ENCODE data around the gene C21orf91.
A peak's percentile ranks its signal among the peaks of the same experiment; 100 is the strongest.

C21orf91 gene

DNA sequence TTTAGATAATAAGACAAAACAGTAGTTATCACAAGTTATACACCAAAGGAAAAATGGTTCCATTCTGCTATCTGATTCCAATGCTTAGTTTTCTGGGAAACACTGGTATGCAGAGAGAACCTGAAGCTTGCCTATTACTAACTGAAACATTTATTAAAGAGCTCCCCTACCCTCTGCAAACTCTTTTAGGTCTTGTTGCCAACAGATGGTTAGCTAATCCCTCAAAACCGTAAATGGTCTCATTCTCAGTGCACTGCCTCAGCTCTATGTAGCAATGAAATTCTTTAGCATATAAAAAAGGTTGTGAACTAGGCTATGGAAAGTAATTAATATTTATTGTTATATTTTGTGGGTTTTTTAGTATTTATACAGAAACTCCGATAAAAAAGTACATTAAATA is 20.4 kb downstream of the C21orf91 start:
- DNase-seq (ENCODE audit: low read depth in 1 of 2, low spot score in 1 of 2), result no peak

DNA sequence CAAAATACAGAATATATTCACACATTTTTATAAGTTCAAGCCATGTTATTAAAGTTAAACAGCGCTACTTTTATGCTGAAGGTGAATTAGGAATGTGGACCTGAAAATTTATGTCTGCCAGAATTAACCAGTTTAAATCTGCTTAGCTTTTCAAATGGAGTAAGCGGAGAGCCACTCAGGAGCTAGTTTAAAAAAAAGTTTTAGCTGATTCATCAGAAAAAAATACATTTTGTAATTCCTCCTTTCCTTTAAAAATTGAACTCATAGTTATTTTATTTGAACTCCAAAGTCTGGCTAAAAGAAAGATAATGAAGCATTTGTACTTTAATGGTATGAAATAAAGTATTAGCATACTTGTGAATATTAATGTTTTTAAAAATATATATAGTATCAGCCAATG is 21.2 kb downstream of the C21orf91 start:
- DNase-seq (ENCODE audit: low read depth in 1 of 2, low spot score in 1 of 2), result no peak

DNA sequence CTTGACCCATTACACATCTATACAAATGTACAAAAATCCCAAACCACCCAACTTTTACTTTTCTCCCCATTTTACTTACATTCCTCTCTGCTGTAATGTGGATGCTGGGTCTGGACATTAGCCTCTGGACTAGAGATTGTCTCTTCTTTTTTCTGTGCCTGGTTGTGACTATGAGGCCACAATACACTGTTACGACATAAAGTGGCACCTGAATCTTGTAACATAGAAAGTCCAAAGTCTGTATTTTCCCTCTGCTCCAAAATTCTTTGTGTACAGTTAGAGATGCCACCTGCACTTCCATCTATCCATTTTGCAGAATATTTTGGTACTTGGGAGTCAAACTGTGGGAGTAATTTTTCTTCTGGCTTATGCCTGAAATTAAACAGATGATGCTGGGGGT is 22.7 kb downstream of the C21orf91 start:
- DNase-seq (ENCODE audit: low read depth in 1 of 2, low spot score in 1 of 2), result no peak

DNA sequence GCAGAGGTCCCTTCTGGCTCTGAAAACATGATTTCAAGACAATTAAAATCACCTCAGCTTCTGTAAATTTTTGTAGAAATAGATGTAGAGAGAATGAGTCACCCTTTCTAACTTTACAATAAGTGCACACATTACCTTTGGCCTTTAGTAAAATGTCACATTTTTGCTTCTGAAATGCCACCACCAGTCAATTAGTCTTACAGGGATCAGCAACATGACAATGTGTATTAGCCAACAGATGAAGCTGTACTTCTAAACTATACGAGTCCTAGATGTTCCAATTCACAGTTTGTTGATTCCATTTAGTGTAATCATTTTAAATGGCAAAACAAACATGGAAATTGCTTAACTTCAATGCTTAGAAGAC is 23.1 kb downstream of the C21orf91 start:
- no peak for DNase-seq (ENCODE audit: low read depth in 1 of 2, low spot score in 1 of 2)

DNA sequence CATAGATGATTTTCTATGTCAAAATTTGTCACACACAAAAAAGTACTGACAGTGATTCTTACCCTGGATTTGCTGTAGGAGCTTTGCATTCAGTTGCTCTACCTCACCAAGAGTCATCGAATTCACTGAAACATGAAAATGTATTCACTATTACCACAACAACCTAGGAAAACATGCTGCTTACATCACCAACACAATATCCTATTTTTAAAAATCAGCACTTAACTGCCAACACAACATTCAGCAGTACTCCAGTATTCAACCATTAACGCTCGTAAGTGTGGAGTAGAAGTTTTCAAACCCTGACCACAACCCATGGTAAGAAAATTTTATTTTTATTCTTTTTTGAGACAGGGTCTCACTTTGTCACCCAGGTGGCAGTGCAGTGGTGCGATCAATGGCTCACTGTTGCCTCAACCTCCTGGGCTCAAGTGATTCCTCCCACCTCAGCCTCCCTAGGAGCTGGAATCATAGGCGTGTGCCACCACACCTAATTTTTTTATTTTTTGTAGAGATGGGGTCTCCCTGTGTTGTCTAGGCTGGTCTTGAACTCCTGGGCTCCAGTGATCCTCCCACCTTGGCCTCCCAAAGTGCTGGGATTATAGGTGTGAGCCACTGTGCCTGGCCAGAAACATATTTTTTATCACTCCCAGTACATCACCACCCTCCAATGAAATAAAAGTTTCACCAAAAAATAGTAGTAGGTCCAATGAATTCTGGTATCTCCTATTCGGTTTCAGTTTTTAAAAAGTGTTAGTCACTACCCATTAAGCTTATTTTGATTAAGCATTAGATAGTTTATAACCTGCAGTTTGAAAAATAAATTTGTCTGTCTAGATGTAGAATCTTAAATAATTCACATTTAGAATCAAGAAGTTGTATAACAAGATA is 23.8 kb downstream of the C21orf91 start:
- no peak for DNase-seq (ENCODE audit: low read depth in 1 of 2, low spot score in 1 of 2)

DNA sequence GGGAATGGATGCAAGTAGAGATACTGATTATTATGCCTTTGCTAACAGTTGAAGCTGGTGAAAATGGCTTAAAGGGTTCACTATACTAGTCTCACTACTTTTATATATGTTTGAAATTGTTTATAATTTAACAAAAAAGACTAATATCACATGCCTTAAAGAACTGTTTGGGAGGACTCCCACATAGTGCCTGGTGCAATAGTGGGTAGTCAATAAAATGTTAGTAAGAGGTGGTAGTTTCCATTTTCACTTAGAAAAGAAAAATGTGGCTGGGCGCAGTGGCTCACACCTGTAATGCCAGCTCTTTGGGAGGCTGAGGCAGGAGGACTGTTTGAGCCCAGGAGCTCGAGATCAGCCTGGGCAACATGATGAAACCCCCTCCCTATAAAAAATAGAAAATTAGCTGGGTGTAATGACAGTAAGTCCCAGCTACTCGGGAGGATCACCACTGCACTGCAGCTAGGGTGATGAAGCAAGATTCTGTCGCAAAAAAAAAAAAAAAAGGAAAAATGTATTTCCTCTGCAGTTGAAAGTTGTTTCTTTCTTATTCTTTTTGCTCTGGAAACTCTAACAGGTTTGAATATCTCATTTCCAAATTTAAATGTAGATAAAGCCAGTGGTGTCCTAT is 24.5 kb downstream of the C21orf91 start:
- no peak for DNase-seq (ENCODE audit: low read depth in 1 of 2, low spot score in 1 of 2)

DNA sequence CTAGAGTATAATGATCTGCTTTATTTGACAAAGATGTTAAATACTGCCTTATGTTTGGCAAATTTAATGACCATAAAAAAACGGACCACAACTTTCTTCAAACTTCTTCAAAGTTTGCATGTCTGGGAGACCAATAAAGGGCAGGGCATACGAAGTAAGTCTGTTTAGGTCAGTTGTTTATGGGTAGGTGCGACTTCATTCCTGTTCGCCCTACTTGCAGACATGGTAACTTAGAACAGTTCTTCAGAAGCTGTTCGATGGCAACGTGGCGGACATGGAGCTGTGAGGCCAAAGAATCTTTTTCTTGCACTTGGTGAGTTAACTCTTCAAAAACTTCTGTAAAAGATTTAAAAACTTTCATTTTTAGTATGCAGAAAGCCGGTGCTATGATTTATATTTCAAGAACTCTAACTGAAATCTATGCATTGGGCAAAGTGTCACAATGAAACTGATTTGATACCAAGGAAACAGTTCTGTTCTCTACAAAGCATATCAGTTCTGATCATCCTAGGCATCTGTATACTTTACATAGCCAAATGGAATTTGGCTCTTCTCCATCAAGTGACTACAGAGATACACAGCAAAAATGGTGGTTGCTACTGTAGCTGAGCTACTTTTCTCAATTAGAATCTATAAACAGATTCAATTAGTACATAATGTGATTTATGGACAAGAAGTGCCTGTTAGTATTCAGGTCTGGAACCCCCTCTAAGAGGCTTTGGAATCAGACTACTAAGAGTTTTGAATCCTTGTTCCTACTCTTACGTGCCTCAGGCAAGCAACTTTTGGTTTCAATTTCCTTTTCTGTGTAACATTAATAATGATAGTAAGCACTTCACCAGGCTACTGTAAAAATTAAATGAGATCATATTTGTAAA is 25.7 kb downstream of the C21orf91 start:
- no peak for DNase-seq (ENCODE audit: low read depth in 1 of 2, low spot score in 1 of 2)

DNA sequence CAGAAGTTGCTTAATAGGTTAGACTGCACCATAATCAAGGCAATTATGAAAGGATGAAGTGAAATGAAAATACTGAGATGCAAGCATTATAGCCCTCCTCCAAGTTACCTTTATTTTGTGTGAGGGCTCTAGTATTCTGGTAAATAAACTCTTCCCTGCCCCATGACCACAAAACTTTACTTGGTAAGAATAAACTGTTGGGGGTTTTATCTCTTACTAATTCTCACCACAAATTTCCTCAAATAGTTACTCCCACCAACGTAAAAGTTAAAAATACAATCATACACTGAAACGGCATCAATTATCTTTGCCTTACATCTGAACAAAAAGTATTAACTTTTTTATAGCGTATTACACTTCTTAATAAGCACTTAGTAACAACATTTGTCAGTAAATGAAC is 29.5 kb downstream of the C21orf91 start:
- DNase-seq (ENCODE audit: low read depth in 1 of 2, low spot score in 1 of 2), result no peak

DNA sequence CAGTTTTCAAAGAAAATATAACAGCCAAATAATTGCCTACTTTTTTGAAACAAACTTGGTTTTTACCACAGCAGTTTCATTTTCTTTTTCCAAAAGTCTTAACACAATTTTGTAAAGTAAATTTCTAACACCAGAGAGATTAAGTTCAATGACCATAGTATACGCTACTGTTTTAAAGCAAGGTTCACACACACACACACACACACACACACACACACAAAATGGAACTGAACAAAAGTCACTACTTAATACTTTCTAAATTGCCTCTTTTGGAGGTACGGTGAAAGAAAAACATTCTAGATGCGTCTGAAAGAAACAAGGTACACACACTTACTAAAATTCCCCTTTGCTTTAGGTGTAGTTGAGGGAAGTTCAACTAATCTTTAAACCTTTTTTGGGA is 30.1 kb downstream of the C21orf91 start:
- no peak for DNase-seq (ENCODE audit: low read depth in 1 of 2, low spot score in 1 of 2)

DNA sequence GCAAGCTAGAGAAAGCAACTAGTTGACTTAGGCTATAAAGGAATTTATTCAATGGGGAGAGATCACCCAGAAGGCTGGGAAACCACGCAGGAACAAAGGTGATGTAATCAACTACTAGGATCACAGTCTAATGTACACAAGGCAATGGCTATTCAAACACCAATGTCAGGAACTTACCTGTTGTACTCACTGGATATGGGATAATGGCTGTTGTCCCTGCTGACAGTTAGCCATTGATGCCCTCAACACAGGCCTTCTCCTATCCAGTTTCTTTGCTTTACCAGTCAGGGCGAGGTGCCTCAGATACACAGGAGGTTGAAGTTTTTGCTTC is 32.3 kb downstream of the C21orf91 start:
- DNase-seq (ENCODE audit: low read depth in 1 of 2, low spot score in 1 of 2), result no peak

DNA sequence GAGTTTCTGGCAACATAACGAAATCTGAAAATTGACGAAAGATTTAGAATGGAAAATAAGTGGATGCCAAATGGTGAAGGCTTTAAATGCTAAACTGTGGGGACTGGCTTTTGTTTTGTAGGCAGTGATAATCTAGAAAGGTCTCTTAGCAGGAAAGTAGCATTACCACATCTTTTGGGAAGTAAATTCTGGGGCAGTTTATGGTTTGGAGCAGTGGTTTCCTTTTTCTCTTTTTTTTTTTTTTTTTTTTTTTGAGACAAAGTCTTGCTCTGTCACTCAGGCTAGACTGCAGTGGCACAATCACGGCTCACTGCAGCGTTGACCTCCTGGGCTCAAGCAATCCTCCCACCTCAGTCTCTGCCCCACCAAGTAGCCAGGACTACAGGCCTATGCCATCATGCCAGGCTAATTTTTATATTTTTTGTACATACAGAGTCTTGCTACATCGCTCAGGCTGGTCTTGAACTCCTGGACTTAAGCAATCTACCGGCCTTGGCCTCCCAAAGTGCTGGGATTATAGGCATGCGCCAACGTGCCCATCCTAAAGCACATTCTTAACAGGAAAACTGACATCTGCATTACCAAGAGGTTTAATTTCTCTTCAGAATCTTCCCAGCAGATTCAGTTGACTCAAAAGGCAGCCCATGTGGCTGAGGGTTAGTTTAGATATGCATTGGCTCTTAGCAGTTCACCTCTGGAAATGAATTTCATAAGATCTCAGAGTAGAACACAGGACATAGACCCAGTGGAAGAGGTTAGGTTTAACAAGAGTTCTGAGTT is 32.9 kb downstream of the C21orf91 start:
- DNase-seq (ENCODE audit: low read depth in 1 of 2, low spot score in 1 of 2), result no peak

DNA sequence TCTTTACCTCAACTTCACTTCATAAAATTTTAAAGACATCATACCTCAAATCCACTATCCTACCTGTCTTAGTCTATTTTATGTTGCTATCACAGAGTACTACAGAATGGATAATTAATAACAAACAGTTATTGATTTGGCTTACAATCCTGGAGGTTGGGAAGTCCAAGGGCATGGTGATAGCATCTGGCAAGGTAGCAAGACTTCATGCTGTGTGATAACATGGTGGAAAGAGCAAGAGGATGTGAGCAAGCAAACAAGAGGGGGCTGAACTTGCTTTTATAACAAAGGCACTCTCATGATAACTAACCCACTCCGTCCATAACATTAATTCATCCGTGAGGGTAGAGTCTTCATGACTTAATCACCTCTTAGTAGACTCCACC is 33.8 kb downstream of the C21orf91 start:
- DNase-seq (ENCODE audit: low read depth in 1 of 2, low spot score in 1 of 2), result no peak

DNA sequence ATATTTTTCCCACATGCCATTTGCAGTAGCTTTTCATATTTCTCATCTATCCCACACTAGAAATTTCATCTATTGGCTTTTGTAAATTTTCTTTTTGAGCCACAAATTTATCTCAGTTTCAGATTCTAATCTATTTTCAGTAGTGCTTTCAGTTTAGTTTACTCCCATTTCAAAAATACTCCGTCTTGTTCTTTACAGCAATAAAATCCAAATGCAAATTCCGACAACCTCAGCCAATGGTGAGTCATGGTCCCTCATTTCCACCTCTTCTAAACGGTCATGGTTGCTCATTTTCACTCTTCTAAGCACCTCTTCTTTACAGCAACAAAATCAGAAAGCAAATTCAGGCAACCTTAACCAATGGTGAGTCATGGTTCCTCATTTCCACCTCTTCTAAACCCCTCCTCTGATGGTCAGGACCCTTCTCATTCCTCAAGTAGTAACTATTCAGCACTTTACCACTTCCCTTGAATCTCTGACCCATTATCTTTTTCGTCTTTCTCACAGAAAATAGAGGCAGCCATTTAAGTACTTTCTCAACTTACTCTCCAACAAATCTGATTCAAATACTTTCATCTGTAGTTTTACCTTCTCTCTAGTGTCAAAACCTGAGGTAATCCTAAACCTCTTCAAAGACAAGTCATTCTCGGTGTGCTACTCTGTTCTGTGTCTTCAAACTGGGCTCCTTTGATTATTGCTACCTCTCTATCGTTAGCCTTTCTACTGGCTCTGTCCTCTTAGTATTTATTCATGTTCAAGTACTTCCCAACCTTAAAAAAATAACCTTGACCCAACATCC is 34.4 kb downstream of the C21orf91 start:
- DNase-seq (ENCODE audit: low read depth in 1 of 2, low spot score in 1 of 2), result no peak

DNA sequence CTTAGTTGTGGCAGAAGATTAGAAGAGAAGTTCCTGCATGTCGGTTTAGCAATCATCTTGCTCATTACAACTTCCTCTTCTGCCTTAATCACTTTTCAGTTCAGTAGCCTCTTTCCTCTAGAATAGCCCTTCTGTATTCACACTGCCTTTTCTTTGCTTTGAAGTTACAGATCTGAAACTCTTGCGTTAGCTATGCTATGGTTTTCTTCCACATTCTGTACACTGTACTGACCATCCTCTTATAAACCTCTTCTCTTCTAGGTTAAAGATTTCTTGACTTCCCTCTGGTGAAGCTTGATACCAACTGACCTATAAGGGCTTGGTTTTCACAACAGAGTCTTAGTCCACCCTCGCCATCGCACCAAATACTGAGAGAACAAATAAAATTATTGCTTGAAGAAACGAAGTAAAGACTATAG is 35.0 kb downstream of the C21orf91 start:
- no peak for DNase-seq (ENCODE audit: low read depth in 1 of 2, low spot score in 1 of 2)

DNA sequence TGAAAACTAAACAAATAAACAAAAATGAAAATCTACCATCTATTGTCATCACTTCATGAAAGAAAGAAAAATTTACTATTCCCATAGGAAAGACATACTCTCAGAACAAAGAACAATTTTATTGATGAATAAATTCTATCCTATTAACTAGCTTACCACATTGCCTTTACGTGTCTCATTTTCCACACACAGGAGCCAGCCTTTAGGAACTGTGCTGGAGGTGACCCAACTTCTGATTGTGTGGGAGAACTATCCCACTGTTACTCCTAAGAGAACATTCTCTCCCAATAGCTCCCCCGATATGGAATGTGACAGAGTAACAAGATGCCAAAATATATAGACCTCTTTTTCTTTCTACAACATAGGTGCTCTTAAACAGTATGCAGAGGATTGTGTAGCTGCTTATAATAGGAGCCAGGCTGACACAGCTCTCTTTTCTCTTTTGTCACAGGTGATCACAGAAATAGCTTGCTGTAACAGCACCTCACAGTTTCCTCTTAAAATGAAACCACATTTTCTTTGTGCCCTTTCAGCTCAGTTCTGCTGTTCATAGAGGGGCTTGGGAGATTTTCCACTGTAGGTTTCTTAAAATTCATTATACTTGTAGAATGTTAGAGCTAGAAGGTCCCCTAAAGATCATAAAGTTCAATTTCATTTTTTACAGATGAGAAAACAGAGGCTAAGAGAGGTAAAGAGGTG is 35.5 kb downstream of the C21orf91 start:
- DNase-seq (ENCODE audit: low read depth in 1 of 2, low spot score in 1 of 2), result no peak

DNA sequence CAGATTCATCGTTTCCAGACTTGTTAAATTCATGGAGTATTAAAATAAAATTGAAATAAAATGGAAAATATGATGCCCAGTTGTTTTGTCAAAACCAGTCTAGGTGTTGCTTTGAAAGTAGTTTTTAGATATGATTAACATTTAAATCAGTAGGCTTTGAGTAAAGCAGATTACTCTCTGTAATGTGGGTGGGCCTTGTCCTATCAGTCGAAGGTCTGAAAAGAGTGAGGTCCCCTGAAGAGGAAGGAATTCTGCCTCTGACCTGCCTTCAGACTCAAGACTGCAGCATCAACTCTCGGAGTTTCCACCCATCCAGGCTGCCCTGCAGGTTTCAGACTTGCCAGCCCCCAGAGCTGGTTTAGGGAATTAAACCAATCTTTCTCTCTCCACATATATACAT is 36.2 kb downstream of the C21orf91 start:
- no peak for DNase-seq (ENCODE audit: low read depth in 1 of 2, low spot score in 1 of 2)

DNA sequence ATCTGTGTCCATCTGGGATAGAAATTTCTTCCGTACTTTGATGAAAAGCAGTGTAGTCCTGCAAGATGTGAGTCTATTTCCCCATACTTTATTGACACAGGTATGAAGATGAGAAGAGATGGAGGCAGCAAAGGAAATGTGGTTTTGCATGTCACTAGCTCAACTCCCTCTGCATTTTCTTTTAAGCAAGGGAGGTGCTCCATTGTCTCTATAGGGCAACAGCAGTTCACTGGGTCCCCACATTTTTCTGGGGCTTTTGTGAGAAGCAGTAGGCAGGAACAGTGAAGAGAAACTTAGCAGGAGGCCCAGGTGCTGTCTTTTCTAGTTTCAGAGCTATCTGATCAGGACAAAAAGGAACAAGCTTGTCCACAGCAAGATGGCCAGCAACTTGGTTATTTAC is 37.1 kb downstream of the C21orf91 start:
- DNase-seq (ENCODE audit: low read depth in 1 of 2, low spot score in 1 of 2), result no peak

DNA sequence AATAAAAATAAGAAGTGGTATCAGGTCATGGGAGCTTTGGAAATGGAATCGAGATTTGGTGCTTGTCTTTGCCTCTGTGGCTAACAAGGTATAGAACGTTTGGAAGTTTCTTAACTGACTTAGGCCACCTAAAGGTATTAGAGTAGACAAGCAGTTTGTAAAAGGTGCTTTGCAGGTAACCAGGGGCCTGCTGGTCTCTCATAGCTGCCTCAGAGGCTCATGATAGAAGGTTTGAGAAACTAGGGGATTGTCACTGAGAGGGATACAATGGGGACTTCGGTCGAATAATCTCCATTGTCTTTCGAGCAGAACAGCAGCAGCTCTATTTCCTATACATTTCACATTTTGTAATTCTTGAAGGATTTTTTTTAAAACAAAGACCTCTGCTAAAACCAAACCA is 37.6 kb downstream of the C21orf91 start:
- no peak for DNase-seq (ENCODE audit: low read depth in 1 of 2, low spot score in 1 of 2)

DNA sequence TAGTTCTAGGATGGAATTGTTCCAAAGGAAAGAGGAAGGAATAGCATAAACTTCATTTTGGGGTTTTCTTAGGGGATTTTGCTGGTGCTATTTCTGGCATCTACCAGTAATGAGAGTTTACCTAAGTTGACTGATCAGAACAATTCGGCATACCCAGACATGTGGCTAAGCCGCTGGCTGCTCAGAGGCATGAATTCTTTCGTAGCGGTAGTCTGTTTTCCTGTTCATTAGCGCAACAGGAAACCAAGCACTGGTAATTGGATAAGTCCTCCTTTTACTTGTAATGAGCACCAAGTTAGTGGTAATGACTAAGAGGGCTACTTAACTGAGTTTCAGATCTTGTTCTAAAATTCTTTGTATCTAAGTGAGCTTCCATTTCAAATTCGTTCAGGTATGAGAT is 38.6 kb downstream of the C21orf91 start:
- peak in 1 of 2 donors; percentile 20 for DNase-seq (ENCODE audit: low read depth in 1 of 2, low spot score in 1 of 2)

DNA sequence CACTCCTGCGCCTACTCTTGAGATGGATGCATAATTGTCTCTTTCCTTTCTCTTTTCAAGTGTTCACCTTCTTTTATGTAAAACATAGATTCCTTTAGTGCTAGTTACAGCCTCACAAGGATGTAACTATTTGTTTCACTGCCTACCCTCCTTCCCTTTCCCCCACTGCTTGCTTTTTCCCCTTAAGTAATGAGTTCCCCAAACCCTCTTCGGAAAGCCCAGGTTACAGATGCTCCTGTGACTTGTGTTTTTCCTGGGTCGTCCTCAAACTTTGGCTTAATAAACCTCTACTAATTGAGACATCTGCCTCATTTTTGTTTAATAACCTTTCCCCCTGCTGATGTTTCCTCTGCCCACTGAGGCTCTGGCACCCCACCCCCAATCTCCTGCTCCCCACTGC is 39.2 kb downstream of the C21orf91 start:
- DNase-seq (ENCODE audit: low read depth in 1 of 2, low spot score in 1 of 2), result no peak

Data from stimulated activated CD4-positive, alpha-beta T cell treated with anti-CD3 and anti-CD28 coated beads, Interleukin-15, amount 100 ng/mL, for 1 hour (primary cell).